Endothelial cell of umbilical vein (primary cell): ENCODE data around the gene DHRS11. TPM values are rescaled to one million over a fixed set of nuclear protein-coding genes. Genes with fewer than 3 reads are reported as not detected.

Experiments used
- BruUV-seq: library from RNA; stranded (reverse); fragments of 400-500 nt; replicated peaks from 2 replicates; lab custom pipeline; 2021; lab: Mats Ljungman, UMichigan
- CTCF ChIA-PET: fragments of 300-600, 350-600 bp; sonication (Branson Sonifier 250); formaldehyde crosslinking; loops from one replicate; lab custom pipeline; 2021; ENCODE audit warnings: antibody characterized with exemption, inconsistent platforms; lab: Charles Lee
- POLR2A ChIA-PET: fragments of 300-600, 350-600 bp; sonication (Branson Sonifier 250); formaldehyde crosslinking; loops from one replicate; lab custom pipeline; 2021; ENCODE audit warnings: antibody characterized with exemption, inconsistent platforms; lab: Charles Lee
- DNase-seq: peaks from one replicate; pipeline ENCODE4 v3.0.0-alpha.2; 2011; ENCODE audit warnings: low read depth, low spot score
- FAIRE-seq: peaks from 2 replicates; lab custom pipeline; 2011; peaks lifted over from hg19 to GRCh38; lab: Jason Lieb, UNC
- H2AFZ ChIP-seq: 2 replicates; pipeline ENCODE4 v1.6.0; 2012; ENCODE audit warnings: low read depth, low read length, control low read depth, inconsistent platforms
- H3K27ac ChIP-seq: 2 replicates; pipeline ENCODE4 v1.5.1; 2011; ENCODE audit warnings: low read depth, mild to moderate bottlenecking, control low read depth, low read length, moderate library complexity; ENCODE audit not compliant: insufficient read depth
- H3K27me3 ChIP-seq, 2 experiments: 2 replicates each; pipeline versions ENCODE4 v1.6.0 to v1.6.1; 2011; ENCODE audit warnings: low read length in 2 of 2, mixed read lengths in 1 of 2; ENCODE audit not compliant: control insufficient read depth in 2 of 2, insufficient read depth in 2 of 2
- H3K36me3 ChIP-seq, 2 experiments: 2 replicates in 1 of 2; 3 replicates in 1 of 2; pipeline ENCODE4 v1.5.1; 2011; ENCODE audit warnings: low read length in 2 of 2, mild to moderate bottlenecking in 1 of 2, moderate library complexity in 1 of 2; ENCODE audit not compliant: control insufficient read depth in 2 of 2, insufficient read depth in 2 of 2; ENCODE audit errors: extremely low read depth in 1 of 2
- H3K4me1 ChIP-seq: 3 replicates; pipeline ENCODE4 v1.5.1; 2011; ENCODE audit warnings: mild to moderate bottlenecking, low read length; ENCODE audit not compliant: control insufficient read depth, insufficient read depth; ENCODE audit errors: extremely low read depth
- H3K4me2 ChIP-seq: 2 replicates; pipeline ENCODE4 v1.6.1; 2011; ENCODE audit warnings: low read length, control low read depth, mixed read lengths; ENCODE audit not compliant: insufficient read depth
- H3K4me3 ChIP-seq, 3 experiments: fragments of 200-600 bp in 1 of 3; sonication (generic), shearing (Covaris generic) in 1 of 3; replicated peaks in 1 of 3; 2 replicates each; pipeline ENCODE4 v1.5.1; 2011 to 2016; ENCODE audit warnings: control low read depth in 3 of 3, low read length in 3 of 3, mild to moderate bottlenecking in 2 of 3, inconsistent platforms in 1 of 3, low read depth in 1 of 3, moderate library complexity in 1 of 3; ENCODE audit not compliant: insufficient read depth in 1 of 3
- H3K79me2 ChIP-seq: 2 replicates; pipeline ENCODE4 v1.6.0; 2012; ENCODE audit warnings: low read length, inconsistent platforms; ENCODE audit not compliant: control insufficient read depth, insufficient read depth
- H3K9ac ChIP-seq: replicated peaks from 2 replicates; pipeline ENCODE3; 2011; ENCODE audit warnings: low read length, control low read depth; ENCODE audit not compliant: insufficient read depth; ENCODE audit errors: extremely low read depth
- H3K9me1 ChIP-seq: replicated peaks from 3 replicates; pipeline ENCODE4 v1.6.0; 2011; ENCODE audit warnings: mild to moderate bottlenecking, low read length; ENCODE audit not compliant: control insufficient read depth, insufficient read depth; ENCODE audit errors: extremely low read depth
- H3K9me3 ChIP-seq: replicated peaks from 2 replicates; pipeline ENCODE4 v1.5.1; 2012; ENCODE audit warnings: low read length, inconsistent platforms; ENCODE audit not compliant: control insufficient read depth, insufficient read depth
- H4K20me1 ChIP-seq: replicated peaks from 2 replicates; pipeline ENCODE3; 2011; ENCODE audit warnings: mild to moderate bottlenecking, low read length; ENCODE audit not compliant: control insufficient read depth, insufficient read depth; ENCODE audit errors: extremely low read depth
- CTCF ChIP-seq, 2 donors: IDR thresholded peaks; 1 replicate in 1 of 2; 2 replicates in 1 of 2; pipeline ENCODE4 v1.5.1; 2011; ENCODE audit warnings: low read length in 2 of 2, mild to moderate bottlenecking in 2 of 2, moderate library complexity in 2 of 2, control low read depth in 1 of 2, inconsistent platforms in 1 of 2, low read depth in 1 of 2; ENCODE audit not compliant: insufficient read depth in 1 of 2; ENCODE audit errors: extremely low read depth in 1 of 2
- EZH2 ChIP-seq: IDR thresholded peaks from 2 replicates; pipeline ENCODE4 v1.6.1; 2012; ENCODE audit warnings: borderline replicate concordance, low read depth, mild to moderate bottlenecking, moderate library complexity, low read length, inconsistent platforms; ENCODE audit not compliant: severe bottlenecking
- FOS ChIP-seq: IDR thresholded peaks from 2 replicates; pipeline ENCODE4 v1.6.1; 2011; ENCODE audit warnings: mild to moderate bottlenecking, low read length, moderate library complexity, borderline replicate concordance; ENCODE audit not compliant: insufficient read depth
- GATA2 ChIP-seq: IDR thresholded peaks from 2 replicates; pipeline ENCODE4 v1.7.0; 2011; ENCODE audit warnings: low read depth, mild to moderate bottlenecking, moderate library complexity, mixed read lengths, low read length; ENCODE audit not compliant: insufficient read length, insufficient read depth
- JUN ChIP-seq: IDR thresholded peaks from 2 replicates; pipeline ENCODE4 v1.6.1; 2011; ENCODE audit warnings: borderline replicate concordance, low read depth; ENCODE audit not compliant: insufficient read length, insufficient read depth
- MYC ChIP-seq: IDR thresholded peaks from one replicate; pipeline ENCODE4 v1.6.1; 2011; ENCODE audit warnings: mild to moderate bottlenecking, low read depth, low read length
- POLR2A ChIP-seq: IDR thresholded peaks from 2 replicates; pipeline ENCODE4 v1.6.1; 2012; ENCODE audit warnings: low read depth, mild to moderate bottlenecking, control low read depth, low read length
- POLR2AphosphoS5 ChIP-seq: IDR thresholded peaks from 2 replicates; pipeline ENCODE4 v1.6.1; 2012; ENCODE audit warnings: low read depth, mild to moderate bottlenecking, control low read depth, low read length, moderate library complexity; ENCODE audit not compliant: insufficient read depth
- dilution Hi-C: fragments of 300-500 bp; cut with MboI; formaldehyde crosslinking; loops from one replicate; pipeline ENCODE4 v1.15.0; 2019; ENCODE audit warnings: low sequenced_read_pairs; ENCODE audit not compliant: extremely low pct_ligation_motif_present
- intact Hi-C: fragments of 100-400 bp; cut with micrococcal nuclease; formaldehyde crosslinking; loops from one replicate; pipeline ENCODE4 v1.10.0; 2022
- polyA plus RNA-seq, 4 experiments: library from polyadenylated mRNA; depleted of rRNA in 3 of 4; stranded (reverse) in 3 of 4; unstranded in 1 of 4; fragments of >200 nt; gene quantifications; 2 replicates each; pipeline versions ENCODE4 v1.2.1 to v1.2.3, GENCODE V29; 2011 to 2012; ENCODE audit warnings: missing spikeins in 1 of 4
- total RNA-seq: library from RNA; stranded (reverse); gene quantifications from 2 replicates; pipeline ENCODE4 v1.2.3, GENCODE V29; 2021
- TF ChIP-seq, protein P1 (sequence below): IDR thresholded peaks from 2 replicates; pipeline ENCODE4 v1.6.1; 2011; ENCODE audit not compliant: insufficient read depth, insufficient read length

DHRS11 gene
- total and polyA plus RNA-seq, 2 donors (not counting 3 experiments of a cell fraction or from before 2014, with no cell fraction given): 9.8 to 15.7 TPM

DNA sequence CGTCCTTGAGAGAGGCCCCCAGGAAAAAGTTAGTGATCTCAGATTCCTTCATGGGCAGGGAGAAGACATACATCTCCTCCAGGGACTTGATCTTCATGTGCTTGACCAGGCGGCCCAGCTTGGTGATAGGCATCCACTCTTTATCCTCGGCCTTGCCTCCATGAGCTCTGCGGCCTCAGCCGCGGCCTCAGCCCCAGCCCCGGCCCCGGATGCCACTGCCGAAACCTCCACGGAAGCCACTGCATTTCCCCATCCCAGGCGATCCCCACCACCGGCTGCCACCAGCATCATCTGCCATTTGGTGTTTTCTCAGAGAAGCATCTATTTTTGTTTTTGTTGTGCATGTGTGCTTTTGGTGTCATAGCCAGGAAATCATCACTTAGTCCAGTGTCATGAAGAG is 16.7 kb upstream of the DHRS11 start:
- no peaks in the 10 kb centered on the region for H4K20me1 ChIP-seq
- H3K4me2 ChIP-seq: no peak overlapping the region
- no peak for DNase-seq
- TF ChIP-seq, protein P1, sequence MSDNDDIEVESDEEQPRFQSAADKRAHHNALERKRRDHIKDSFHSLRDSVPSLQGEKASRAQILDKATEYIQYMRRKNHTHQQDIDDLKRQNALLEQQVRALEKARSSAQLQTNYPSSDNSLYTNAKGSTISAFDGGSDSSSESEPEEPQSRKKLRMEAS: no peak
- TF ChIP-seq POLR2AphosphoS5: no peak
- no peak for TF ChIP-seq CTCF (IDR thresholded peaks at IDR 0.05; ENCODE audit: extremely low read depth in 1 of 2, insufficient read depth in 1 of 2, low read depth in 1 of 2, low read length in 2 of 2)
- TF ChIP-seq FOS: no peak
- TF ChIP-seq GATA2: no peak
- no peak for TF ChIP-seq POLR2A
- no peak for TF ChIP-seq EZH2
- no peak for TF ChIP-seq JUN
- TF ChIP-seq MYC: no peak
- H3K9me3 ChIP-seq: no peaks in the 10 kb centered on the region
- ChIA-PET CTCF (interaction anchor here (1.2 kb wide), 1 partner anchor 9 kb away, joined by 5 read pairs; no protein-coding TSS in a partner anchor), POLR2A (no interaction called here)
- H3K27me3 ChIP-seq: no peaks in the 10 kb centered on the region
- no peak overlapping the region for H3K4me3 ChIP-seq
- H3K36me3 ChIP-seq: peaks cover 17 to 19% of the 10 kb centered on the region in 2 experiments
- FAIRE-seq: no peak
- no peak overlapping the region for H3K9ac ChIP-seq
- H3K4me1 ChIP-seq: no peaks in the 10 kb centered on the region
- peaks cover 52% of the 10 kb centered on the region for H3K79me2 ChIP-seq
- BruUV-seq: no TSS peak
- H3K9me1 ChIP-seq: no peaks in the 10 kb centered on the region
- H3K27ac ChIP-seq: no peak overlapping the region
- dilution Hi-C loops: no loop called here
- intact Hi-C loops: no loop called here
- no peak overlapping the region for H2AFZ ChIP-seq
